ELR (cell line): ENCODE results near the gene COPS8.

Experiments
- DNase-seq: peaks from one replicate; pipeline ENCODE4 v3.0.0-alpha.2; 2015; ENCODE audit warnings: low read depth

COPS8 gene

GRCh38 chr2:237099804-237100203 lies 14.1 kb downstream of the COPS8 start:
- DNase-seq = no peak

GRCh38 chr2:237101118-237101979 lies 15.7 kb downstream of the COPS8 start:
- no peak for DNase-seq

- no peak for DNase-seq
Observed at GRCh38 chr2:237102428-237102827, 16.7 kb downstream of the COPS8 start.

- no peak for DNase-seq
Observed at GRCh38 chr2:237109421-237109934, 23.8 kb downstream of the COPS8 start.

- DNase-seq = no peak
Observed at GRCh38 chr2:237113026-237113795, 27.5 kb downstream of the COPS8 start.

GRCh38 chr2:237115870-237116269 lies 30.2 kb downstream of the COPS8 start:
- DNase-seq = no peak

- no peak for DNase-seq
Observed at GRCh38 chr2:237116431-237116830, 30.7 kb downstream of the COPS8 start.

- peak; percentile 58 for DNase-seq
Observed at GRCh38 chr2:237118025-237118424, 32.3 kb downstream of the COPS8 start.

GRCh38 chr2:237118561-237119155 lies 33.0 kb downstream of the COPS8 start:
- DNase-seq = no peak

GRCh38 chr2:237120916-237121315 lies 35.2 kb downstream of the COPS8 start:
- DNase-seq = no peak

GRCh38 chr2:237121321-237121720 lies 35.6 kb downstream of the COPS8 start:
- DNase-seq = no peak

- DNase-seq = peak; percentile 84
Observed at GRCh38 chr2:237122214-237122666, 36.6 kb downstream of the COPS8 start.

GRCh38 chr2:237124820-237125219 lies 39.1 kb downstream of the COPS8 start:
- no peak for DNase-seq

GRCh38 chr2:237125967-237126366 lies 40.3 kb downstream of the COPS8 start:
- no peak for DNase-seq

GRCh38 chr2:237126519-237127174 lies 41.0 kb downstream of the COPS8 start:
- DNase-seq = no peak

GRCh38 chr2:237128026-237128703 lies 42.5 kb downstream of the COPS8 start:
- peak; percentile 99 for DNase-seq

- DNase-seq = no peak
Observed at GRCh38 chr2:237128845-237129592, 43.3 kb downstream of the COPS8 start.

GRCh38 chr2:237129625-237130263 lies 44.1 kb downstream of the COPS8 start:
- DNase-seq = no peak

- no peak for DNase-seq
Observed at GRCh38 chr2:237130562-237131421, 45.1 kb downstream of the COPS8 start.
